OCI-LY7 (cell line): ENCODE data around the gene KHDRBS1. TPM values are rescaled to one million over a fixed set of nuclear protein-coding genes. Genes with fewer than 3 reads are reported as not detected.
"Not testable (repeated sequence)": the region's sequence is repeated elsewhere in the genome, so short reads cannot be mapped to it uniquely, and the experiment has no call there.

Source experiments
- BruUV-seq: library from RNA; stranded (reverse); fragments of 400-500 nt; replicated peaks from 2 replicates; lab custom pipeline; 2021; lab: Mats Ljungman, UMichigan
- CTCF ChIA-PET: fragments of 300-600 bp; sonication (Branson Sonifier 250); formaldehyde crosslinking; loops from one replicate; lab custom pipeline; 2022; ENCODE audit warnings: antibody characterized with exemption; ENCODE audit not compliant: unreplicated experiment; lab: Charles Lee
- POLR2A ChIA-PET: fragments of 300-600 bp; sonication (Branson Sonifier 250); formaldehyde crosslinking; loops from one replicate; lab custom pipeline; 2022; ENCODE audit warnings: antibody characterized with exemption; lab: Charles Lee
- DNase-seq: peaks from one replicate; pipeline ENCODE4 v3.0.0-alpha.2; 2015; ENCODE audit warnings: low spot score
- H2AFZ ChIP-seq: fragments of 200-600 bp; sonication (generic), shearing (Covaris generic); 2 replicates; pipeline ENCODE4 v1.6.1; 2014; ENCODE audit warnings: mild to moderate bottlenecking, antibody characterized with exemption, low read length, moderate library complexity
- H3K27ac ChIP-seq: fragments of 200-600 bp; sonication (generic); 2 replicates; pipeline ENCODE4 v1.5.1; 2014; ENCODE audit warnings: mixed run types, low read depth, mild to moderate bottlenecking, moderate library complexity, low read length, inconsistent platforms; ENCODE audit not compliant: poor library complexity, severe bottlenecking
- H3K36me3 ChIP-seq: fragments of 200-600 bp; sonication (generic); 2 replicates; pipeline ENCODE4 v1.6.1; 2014; ENCODE audit warnings: mild to moderate bottlenecking, antibody characterized with exemption, low read length, moderate library complexity, mixed read lengths; ENCODE audit not compliant: insufficient read depth
- H3K4me1 ChIP-seq: fragments of 200-600 bp; sonication (generic); 2 replicates; pipeline ENCODE4 v1.5.1; 2014; ENCODE audit warnings: mild to moderate bottlenecking, low read length; ENCODE audit not compliant: insufficient read depth, poor library complexity, severe bottlenecking
- H3K4me2 ChIP-seq: fragments of 200-600 bp; sonication (generic); 2 replicates; pipeline ENCODE4 v1.6.1; 2014; ENCODE audit warnings: mild to moderate bottlenecking, low read length
- H3K4me3 ChIP-seq: fragments of 200-600 bp; sonication (generic); 2 replicates; pipeline ENCODE4 v1.5.1; 2014; ENCODE audit warnings: mild to moderate bottlenecking, low read depth, low read length; ENCODE audit not compliant: poor library complexity, severe bottlenecking
- H3K79me2 ChIP-seq: fragments of 200-600 bp; sonication (generic); 2 replicates; pipeline ENCODE4 v1.6.1; 2016; ENCODE audit warnings: low read depth, mild to moderate bottlenecking, low read length, moderate library complexity, mixed read lengths; ENCODE audit not compliant: insufficient read depth
- H3K9me2 ChIP-seq: fragments of 200-600 bp; sonication (generic); 2 replicates; pipeline ENCODE4 v1.6.1; 2016; ENCODE audit warnings: mild to moderate bottlenecking, low read length, mixed read lengths; ENCODE audit not compliant: insufficient read depth
- H3K9me3 ChIP-seq: fragments of 200-600 bp; sonication (generic); 2 replicates; pipeline ENCODE4 v1.6.1; 2014; ENCODE audit warnings: mild to moderate bottlenecking, mixed run types, low read length, mixed read lengths
- H4K20me1 ChIP-seq: fragments of 200-600 bp; sonication (generic); 2 replicates; pipeline ENCODE4 v1.6.1; 2014; ENCODE audit warnings: mild to moderate bottlenecking, antibody characterized with exemption, low read length, moderate library complexity, mixed read lengths; ENCODE audit not compliant: insufficient read depth
- EZH2phosphoT487 ChIP-seq: fragments of 200-600 bp; sonication (generic); IDR thresholded peaks from 2 replicates; pipeline ENCODE4 v1.6.1; 2018; ENCODE audit warnings: low read depth, borderline replicate concordance, mild to moderate bottlenecking, mixed run types, antibody characterized with exemption, low read length, moderate library complexity, mixed read lengths
- intact Hi-C: fragments of 100-400 bp; cut with micrococcal nuclease; formaldehyde crosslinking; loops from one replicate; pipeline ENCODE4 v1.10.0; 2022; ENCODE audit not compliant: unreplicated experiment
- total RNA-seq, 2 experiments: library from RNA; depleted of rRNA in 1 of 2; stranded (reverse); fragments of >200 nt in 1 of 2; shearing (Covaris generic) in 1 of 2; gene quantifications; 2 replicates each; pipeline ENCODE4 v1.2.3, GENCODE V29; 2014 to 2022
- TF ChIP-seq, protein P1 (sequence below): fragments of 200-600 bp; sonication (generic); conservative IDR thresholded peaks from 2 replicates; pipeline ENCODE4 v1.5.1; 2014; ENCODE audit warnings: mild to moderate bottlenecking, antibody characterized with exemption, low read length, moderate library complexity, mixed read lengths

The KHDRBS1 gene
- total RNA-seq, 2 experiments from 2014 or later, result 87.7 to 200 TPM

DNA sequence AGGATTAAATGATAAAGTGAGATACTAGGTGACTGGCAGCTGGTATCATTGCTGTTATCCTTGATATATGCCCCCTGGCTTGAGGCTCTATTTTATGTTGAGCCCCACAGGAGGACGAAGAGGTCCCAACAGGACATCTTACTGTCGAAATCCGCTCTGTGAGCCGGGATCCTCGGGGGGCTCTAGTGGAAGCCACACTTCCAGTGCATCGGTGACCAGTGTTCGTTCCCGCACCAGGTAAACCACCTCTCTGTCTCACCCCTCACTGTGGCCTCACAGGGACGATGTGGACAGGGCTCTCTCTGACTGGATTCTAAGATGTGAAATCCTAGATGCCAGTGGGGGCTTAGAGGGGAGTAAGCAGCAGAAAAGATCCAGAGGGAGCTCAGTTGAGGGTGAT lies 61.2 kb downstream of the KHDRBS1 start:
- H3K9me2 ChIP-seq, result no peaks in the 10 kb centered on the region
- ChIA-PET POLR2A (interaction anchor here (3.7 kb wide), 1 partner anchor 34 kb away, joined by 27 read pairs; the partner anchor contains the start of gene KPNA6), CTCF (no interaction called here)
- H3K27ac ChIP-seq, result no peak overlapping the region
- H3K4me1 ChIP-seq, result peaks cover 22% of the 10 kb centered on the region
- no peak for TF ChIP-seq EZH2phosphoT487
- TF ChIP-seq, protein P1, sequence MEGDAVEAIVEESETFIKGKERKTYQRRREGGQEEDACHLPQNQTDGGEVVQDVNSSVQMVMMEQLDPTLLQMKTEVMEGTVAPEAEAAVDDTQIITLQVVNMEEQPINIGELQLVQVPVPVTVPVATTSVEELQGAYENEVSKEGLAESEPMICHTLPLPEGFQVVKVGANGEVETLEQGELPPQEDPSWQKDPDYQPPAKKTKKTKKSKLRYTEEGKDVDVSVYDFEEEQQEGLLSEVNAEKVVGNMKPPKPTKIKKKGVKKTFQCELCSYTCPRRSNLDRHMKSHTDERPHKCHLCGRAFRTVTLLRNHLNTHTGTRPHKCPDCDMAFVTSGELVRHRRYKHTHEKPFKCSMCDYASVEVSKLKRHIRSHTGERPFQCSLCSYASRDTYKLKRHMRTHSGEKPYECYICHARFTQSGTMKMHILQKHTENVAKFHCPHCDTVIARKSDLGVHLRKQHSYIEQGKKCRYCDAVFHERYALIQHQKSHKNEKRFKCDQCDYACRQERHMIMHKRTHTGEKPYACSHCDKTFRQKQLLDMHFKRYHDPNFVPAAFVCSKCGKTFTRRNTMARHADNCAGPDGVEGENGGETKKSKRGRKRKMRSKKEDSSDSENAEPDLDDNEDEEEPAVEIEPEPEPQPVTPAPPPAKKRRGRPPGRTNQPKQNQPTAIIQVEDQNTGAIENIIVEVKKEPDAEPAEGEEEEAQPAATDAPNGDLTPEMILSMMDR, result no peak
- intact Hi-C loops, result loop anchor here (5.0 kb wide), 1 partner anchor 217 kb away; the partner anchor contains the start of gene HDAC1
- no peak for DNase-seq
- no peak overlapping the region for H3K4me3 ChIP-seq
- H3K36me3 ChIP-seq, result peaks cover 51% of the 10 kb centered on the region
- H3K9me3 ChIP-seq, result no peaks in the 10 kb centered on the region
- H2AFZ ChIP-seq, result no peak overlapping the region
- no TSS peak for BruUV-seq
- peak overlapping the region; percentile 87; the same call in 1 of the 2 replicates for H3K4me2 ChIP-seq
- H4K20me1 ChIP-seq, result 0 out of 2 replicates have a peak, but pooled peaks cover 4% of the 10 kb centered on the region
- peaks cover 15% of the 10 kb centered on the region for H3K79me2 ChIP-seq

GRCh38 chr1:32077451-32077850 lies 63.8 kb downstream of the KHDRBS1 start:
- Histone ChIP-seq H3K4me1 (peaks cover 18% of the 10 kb centered on the region), H3K9me3 (no peaks in the 10 kb centered on the region), H3K4me3 (no peak overlapping the region), H2AFZ (no peak overlapping the region), H4K20me1 (0 out of 2 replicates have a peak, but pooled peaks cover 4% of the 10 kb centered on the region), H3K9me2 (no peaks in the 10 kb centered on the region), H3K36me3 (peaks cover 74% of the 10 kb centered on the region), H3K4me2 (no peak overlapping the region), H3K79me2 (peaks cover 15% of the 10 kb centered on the region), H3K27ac (no peak overlapping the region)
- BruUV-seq, result no TSS peak
- CTCF ChIA-PET, result no interaction called here
- TF ChIP-seq, protein P1, result no peak
- TF ChIP-seq EZH2phosphoT487, result no peak
- no peak for DNase-seq
- intact Hi-C loops, result no loop called here
- POLR2A ChIA-PET, result no interaction called here

DNA sequence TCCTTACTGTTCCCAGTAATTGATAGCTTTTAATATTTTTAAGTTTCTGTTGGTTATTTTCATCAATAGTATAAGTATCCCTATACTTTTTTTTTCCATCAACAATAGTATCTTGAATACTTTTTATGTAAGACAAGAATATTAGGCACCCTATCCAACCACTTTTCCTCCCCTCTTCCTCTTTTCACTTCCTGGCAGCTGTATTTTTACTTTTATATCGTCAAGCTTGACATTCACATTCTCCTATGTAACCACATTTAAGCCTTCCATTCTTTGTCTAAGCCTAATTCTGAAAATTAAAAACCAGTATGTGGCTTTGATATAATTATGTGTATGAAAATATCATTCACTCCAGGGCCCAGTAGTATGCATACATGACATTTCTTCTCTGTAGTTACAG lies 68.4 kb downstream of the KHDRBS1 start:
- no peaks in the 10 kb centered on the region for H4K20me1 ChIP-seq
- POLR2A ChIA-PET, result interaction anchor here (0.5 to 1.2 kb wide), 4 partner anchors 9 to 139 kb away, joined by 3 to 18 read pairs (median 3); partner anchors contain the start of gene TMEM39B
- no peaks in the 10 kb centered on the region for H3K9me2 ChIP-seq
- peaks cover 90% of the 10 kb centered on the region for H3K36me3 ChIP-seq
- H2AFZ ChIP-seq, result no peak overlapping the region
- BruUV-seq, result no TSS peak
- no peak overlapping the region for H3K4me2 ChIP-seq
- H3K27ac ChIP-seq, result no peak overlapping the region
- H3K9me3 ChIP-seq, result no peaks in the 10 kb centered on the region
- peaks cover 7% of the 10 kb centered on the region for H3K4me1 ChIP-seq
- intact Hi-C loops, result no loop called here
- no peaks in the 10 kb centered on the region for H3K79me2 ChIP-seq
- H3K4me3 ChIP-seq, result no peak overlapping the region
- CTCF ChIA-PET, result no interaction called here
- no peak for DNase-seq
- no peak for TF ChIP-seq EZH2phosphoT487
- TF ChIP-seq, protein P1, result no peak

- intact Hi-C loops, CTCF ChIA-PET, H3K4me3 ChIP-seq, H3K9me2 ChIP-seq, H3K27ac ChIP-seq, BruUV-seq, H3K4me1 ChIP-seq, DNase-seq, H3K79me2 ChIP-seq, H2AFZ ChIP-seq, H4K20me1 ChIP-seq, H3K4me2 ChIP-seq, H3K9me3 ChIP-seq: not testable (repeated sequence)
- peaks cover 71% of the 10 kb centered on the region for H3K36me3 ChIP-seq
- POLR2A ChIA-PET, result interaction anchor here (0.5 to 0.7 kb wide), 2 partner anchors 102 to 211 kb away, joined by 3 to 4 read pairs; no protein-coding TSS in a partner anchor
Measured at GRCh38 chr1:32086381-32086780, 72.7 kb downstream of the KHDRBS1 start.
